B cell (primary cell): ENCODE results near the gene KLF16. TPM values are rescaled to one million over a fixed set of nuclear protein-coding genes. Genes with fewer than 3 reads are reported as not detected.

Source experiments
- ATAC-seq: fragments of 200-7000 bp; cut with Tn5 transposase; one replicate; pipeline ENCODE4 v1.10.0; 2021; ENCODE audit warnings: low read depth, mild to moderate bottlenecking, moderate number of reproducible peaks, moderate library complexity
- CTCF ChIA-PET: fragments of 350-600 bp; sonication (Branson Sonifier 250); formaldehyde crosslinking; loops from one replicate; lab custom pipeline; 2021; ENCODE audit warnings: antibody characterized with exemption, inconsistent platforms; lab: Charles Lee
- POLR2A ChIA-PET: fragments of 350-600 bp; sonication (Branson Sonifier 250); formaldehyde crosslinking; loops from one replicate; lab custom pipeline; 2021; ENCODE audit warnings: antibody characterized with exemption; lab: Charles Lee
- DNase-seq: peaks from one replicate; pipeline ENCODE4 v3.0.0; 2013
- H2AFZ ChIP-seq: 2 replicates; pipeline ENCODE4 v1.6.1; 2012; ENCODE audit warnings: mild to moderate bottlenecking, low read depth, low read length; ENCODE audit not compliant: insufficient read depth, poor library complexity, severe bottlenecking
- H3K27ac ChIP-seq, 2 donors: 1 replicate in 1 of 2; 2 replicates in 1 of 2; pipeline ENCODE4 v1.5.1; 2012 to 2013; ENCODE audit warnings: low read length in 2 of 2, mild to moderate bottlenecking in 2 of 2, moderate library complexity in 1 of 2
- H3K27me3 ChIP-seq, 4 experiments: fragments of 200-600 bp in 1 of 4; sonication (generic) in 1 of 4; replicated peaks in 1 of 4; 1 replicate in 2 of 4; 2 replicates in 2 of 4; pipeline versions ENCODE4 v1.6.1 to v1.7.0; 2013 to 2016; ENCODE audit warnings: low read length in 3 of 4, mild to moderate bottlenecking in 2 of 4, mixed read lengths in 1 of 4, moderate library complexity in 1 of 4; ENCODE audit not compliant: insufficient read depth in 4 of 4, control insufficient read depth in 3 of 4; ENCODE audit errors: control extremely low read depth in 1 of 4
- H3K36me3 ChIP-seq, 2 experiments: replicated peaks in 1 of 2; 1 replicate in 1 of 2; 2 replicates in 1 of 2; pipeline versions ENCODE4 v1.6.1 to v1.7.1; 2013; ENCODE audit warnings: low read length in 1 of 2; ENCODE audit not compliant: insufficient read depth in 2 of 2, control insufficient read depth in 1 of 2; ENCODE audit errors: control extremely low read depth in 1 of 2, extremely low read depth in 1 of 2
- H3K4me1 ChIP-seq, 2 donors: fragments of 200-600 bp in 1 of 2; sonication (generic) in 1 of 2; 1 replicate in 1 of 2; 2 replicates in 1 of 2; pipeline versions ENCODE4 v1.5.1 to v1.6.1; 2013 to 2017; ENCODE audit warnings: low read length in 2 of 2; ENCODE audit not compliant: control insufficient read depth in 2 of 2, insufficient read depth in 2 of 2
- H3K4me2 ChIP-seq: replicated peaks from 2 replicates; pipeline ENCODE3; 2012; ENCODE audit warnings: mild to moderate bottlenecking, low read depth, low read length; ENCODE audit not compliant: poor library complexity, severe bottlenecking
- H3K4me3 ChIP-seq, 5 experiments: fragments of 200-600 bp in 1 of 5; sonication (generic) in 1 of 5; 1 replicate in 3 of 5; 2 replicates in 2 of 5; pipeline versions ENCODE4 v1.5.1 to v1.7.0; 2011 to 2016; ENCODE audit warnings: low read length in 4 of 5, mild to moderate bottlenecking in 4 of 5, low read depth in 2 of 5, control low read depth in 1 of 5, moderate library complexity in 1 of 5; ENCODE audit not compliant: insufficient read depth in 1 of 5; ENCODE audit errors: control extremely low read depth in 1 of 5, extremely low read depth in 1 of 5
- H3K79me2 ChIP-seq: fragments of 200-600 bp; sonication (generic); one replicate; pipeline ENCODE4 v1.6.0; 2016; ENCODE audit warnings: low read length; ENCODE audit not compliant: control insufficient read depth, insufficient read depth
- H3K9ac ChIP-seq: fragments of 200-600 bp; sonication (generic); 2 replicates; pipeline ENCODE4 v1.6.1; 2017; ENCODE audit warnings: mild to moderate bottlenecking, low read length, moderate library complexity
- H3K9me3 ChIP-seq, 3 donors: one replicate each; pipeline versions ENCODE4 v1.6.1 to v1.7.1; 2013; ENCODE audit warnings: low read length in 2 of 3; ENCODE audit not compliant: control insufficient read depth in 2 of 3, insufficient read depth in 1 of 3; ENCODE audit errors: control extremely low read depth in 1 of 3
- H4K20me1 ChIP-seq: 2 replicates; pipeline ENCODE4 v1.6.0; 2012; ENCODE audit warnings: mild to moderate bottlenecking, low read length; ENCODE audit not compliant: insufficient read depth, control insufficient read depth, poor library complexity, severe bottlenecking
- H3K27ac Mint-ChIP-seq: one replicate; pipeline ENCODE4 v1.8.0; 2021; ENCODE audit warnings: mixed read lengths
- H3K27me3 Mint-ChIP-seq: one replicate; pipeline ENCODE4 v1.8.0; 2021; ENCODE audit warnings: mixed read lengths
- H3K4me1 Mint-ChIP-seq: one replicate; pipeline ENCODE4 v1.8.0; 2021; ENCODE audit warnings: mixed read lengths
- H3K4me3 Mint-ChIP-seq: one replicate; pipeline ENCODE4 v1.8.0; 2021; ENCODE audit warnings: mixed read lengths
- H3K9me3 Mint-ChIP-seq: one replicate; pipeline ENCODE4 v1.8.0; 2022; ENCODE audit warnings: mixed read lengths; ENCODE audit not compliant: insufficient read depth
- EZH2 ChIP-seq: IDR thresholded peaks from 2 replicates; pipeline ENCODE4 v1.6.1; 2012; ENCODE audit warnings: borderline replicate concordance, low read depth, mild to moderate bottlenecking, moderate library complexity, low read length; ENCODE audit not compliant: insufficient read depth, poor library complexity, severe bottlenecking
- WGBS: methylation state at CpG from one replicate; pipeline ENCODE4 v1.1.5; 2013; ENCODE audit warnings: missing lambda C conversion rate; ENCODE audit not compliant: insufficient coverage; 5-methylcytosine and 5-hydroxymethylcytosine counted together
- intact Hi-C: fragments of 100-400 bp; cut with micrococcal nuclease; formaldehyde crosslinking; loops from one replicate; pipeline ENCODE4 v1.10.0; 2022
- polyA plus RNA-seq: library from polyadenylated mRNA; depleted of rRNA; stranded (reverse); fragments of >200 nt; gene quantifications from 2 replicates; pipeline ENCODE4 v1.2.3, GENCODE V29; 2012
- total RNA-seq, 2 donors: library from RNA; stranded (reverse); fragments of 120-200 nt in 1 of 2; gene quantifications; 1 replicate in 1 of 2; 2 replicates in 1 of 2; pipeline versions ENCODE4 v1.2.3 to v1.2.4, GENCODE V29; 2013 to 2022
- TF ChIP-seq, protein P1 (sequence below): fragments of 200-600 bp; IDR thresholded peaks from one replicate; pipeline ENCODE4 v1.8.0; 2022; ENCODE audit warnings: antibody characterized with exemption, mild to moderate bottlenecking

KLF16 gene
- total and polyA plus RNA-seq, 2 donors (not counting 1 experiment from before 2014, with no cell fraction given) = 29.7 to 49.0 TPM

DNA sequence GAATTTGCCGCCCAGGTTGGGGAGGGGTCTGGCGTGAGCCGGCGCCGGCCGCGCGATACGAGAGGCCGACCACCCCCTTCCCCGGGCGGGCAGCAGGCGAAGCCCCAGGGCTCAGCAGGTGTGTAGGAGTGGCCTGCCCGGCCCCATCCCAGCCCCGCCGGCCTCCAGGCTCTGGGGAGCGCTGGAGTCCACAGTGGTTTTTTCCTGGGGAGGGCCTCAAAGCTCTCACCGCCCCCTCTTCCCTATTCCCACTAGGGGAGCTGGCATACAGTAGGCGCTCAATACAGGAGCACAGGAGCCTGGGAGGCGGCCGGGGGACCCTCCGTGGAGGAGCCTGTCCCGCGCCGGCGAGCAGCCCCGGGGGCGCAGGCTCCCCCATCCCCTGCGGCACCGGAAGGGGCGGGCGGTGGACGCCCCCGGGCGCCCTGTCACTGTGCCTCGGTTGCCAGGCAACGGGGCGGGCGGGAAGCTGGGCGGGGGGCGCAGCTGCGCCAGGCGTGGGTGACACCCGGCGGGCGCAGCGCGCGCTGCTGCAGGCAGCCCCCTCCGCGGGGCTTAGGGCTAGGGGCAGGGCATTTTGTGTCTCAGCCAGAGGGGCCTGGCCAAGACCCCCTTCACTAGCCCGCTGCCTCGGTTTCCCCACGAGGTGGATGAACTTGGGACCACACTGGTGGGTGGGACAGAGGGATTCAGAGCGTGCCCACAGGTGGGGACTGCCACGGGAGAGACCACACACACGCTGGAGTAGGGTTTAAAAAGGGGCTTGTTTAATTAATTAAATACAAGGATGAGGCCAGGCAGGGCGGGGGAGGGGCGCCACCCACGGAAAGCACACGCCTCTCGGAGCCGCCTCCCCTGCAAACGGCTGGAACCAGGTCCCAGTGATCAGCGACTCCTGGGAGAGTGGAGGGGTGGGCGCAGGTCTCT, 11.5 kb downstream of the KLF16 start:
- no peaks in the 10 kb centered on the region for H3K9me3 Mint-ChIP-seq
- H3K79me2 ChIP-seq = peaks cover 73% of the 10 kb centered on the region
- H3K4me1 ChIP-seq = peaks cover 66 to 76% of the 10 kb centered on the region in 2 donors
- peak overlapping the region; percentile 56 for H3K27ac Mint-ChIP-seq
- H3K27ac ChIP-seq = peak overlapping the region; percentile 34 to 52
- H3K9me3 ChIP-seq = no peaks in the 10 kb centered on the region
- no peak overlapping the region for H2AFZ ChIP-seq
- peak overlapping the region; percentile 79 for H3K4me2 ChIP-seq
- POLR2A ChIA-PET = no interaction called here
- peaks cover 0 to 4% of the 10 kb centered on the region in 2 experiments for H3K36me3 ChIP-seq
- WGBS = 20% methylated on average over 62 of the region's 66 CpGs
- no peak overlapping the region for H3K9ac ChIP-seq
- peak; percentile 78 for DNase-seq
- no peak for TF ChIP-seq EZH2
- TF ChIP-seq, protein P1, sequence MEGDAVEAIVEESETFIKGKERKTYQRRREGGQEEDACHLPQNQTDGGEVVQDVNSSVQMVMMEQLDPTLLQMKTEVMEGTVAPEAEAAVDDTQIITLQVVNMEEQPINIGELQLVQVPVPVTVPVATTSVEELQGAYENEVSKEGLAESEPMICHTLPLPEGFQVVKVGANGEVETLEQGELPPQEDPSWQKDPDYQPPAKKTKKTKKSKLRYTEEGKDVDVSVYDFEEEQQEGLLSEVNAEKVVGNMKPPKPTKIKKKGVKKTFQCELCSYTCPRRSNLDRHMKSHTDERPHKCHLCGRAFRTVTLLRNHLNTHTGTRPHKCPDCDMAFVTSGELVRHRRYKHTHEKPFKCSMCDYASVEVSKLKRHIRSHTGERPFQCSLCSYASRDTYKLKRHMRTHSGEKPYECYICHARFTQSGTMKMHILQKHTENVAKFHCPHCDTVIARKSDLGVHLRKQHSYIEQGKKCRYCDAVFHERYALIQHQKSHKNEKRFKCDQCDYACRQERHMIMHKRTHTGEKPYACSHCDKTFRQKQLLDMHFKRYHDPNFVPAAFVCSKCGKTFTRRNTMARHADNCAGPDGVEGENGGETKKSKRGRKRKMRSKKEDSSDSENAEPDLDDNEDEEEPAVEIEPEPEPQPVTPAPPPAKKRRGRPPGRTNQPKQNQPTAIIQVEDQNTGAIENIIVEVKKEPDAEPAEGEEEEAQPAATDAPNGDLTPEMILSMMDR = peak; percentile 3
- H3K4me3 ChIP-seq = peak overlapping the region in 3 of 5 experiments; percentile 24 to 31 (median 27)
- intact Hi-C loops = no loop called here
- no peaks in the 10 kb centered on the region for H3K27me3 Mint-ChIP-seq
- peak overlapping the region; percentile 55 for H3K4me3 Mint-ChIP-seq
- peaks cover 61% of the 10 kb centered on the region for H3K4me1 Mint-ChIP-seq
- no peak for ATAC-seq
- CTCF ChIA-PET = no interaction called here
- H4K20me1 ChIP-seq = peaks cover 65% of the 10 kb centered on the region
- H3K27me3 ChIP-seq = no peaks in the 10 kb centered on the region
